OCI-LY1 (cell line): Measurements from ENCODE around the gene OR2C1.

Source experiments
- EZH2 ChIP-seq: fragments of 200-600 bp; sonication (generic), shearing (Covaris generic); IDR thresholded peaks from 2 replicates; pipeline ENCODE4 v1.8.0; 2017; ENCODE audit warnings: borderline replicate concordance, mixed run types, mild to moderate bottlenecking, antibody characterized with exemption, low read length, moderate library complexity, mixed read lengths
- TF ChIP-seq, protein P1 (sequence below): fragments of 200-600 bp; sonication (generic), shearing (Covaris generic); IDR thresholded peaks from 2 replicates; pipeline ENCODE4 v1.5.1; 2017; ENCODE audit warnings: mild to moderate bottlenecking, antibody characterized with exemption, low read length, moderate library complexity, mixed read lengths

DNA sequence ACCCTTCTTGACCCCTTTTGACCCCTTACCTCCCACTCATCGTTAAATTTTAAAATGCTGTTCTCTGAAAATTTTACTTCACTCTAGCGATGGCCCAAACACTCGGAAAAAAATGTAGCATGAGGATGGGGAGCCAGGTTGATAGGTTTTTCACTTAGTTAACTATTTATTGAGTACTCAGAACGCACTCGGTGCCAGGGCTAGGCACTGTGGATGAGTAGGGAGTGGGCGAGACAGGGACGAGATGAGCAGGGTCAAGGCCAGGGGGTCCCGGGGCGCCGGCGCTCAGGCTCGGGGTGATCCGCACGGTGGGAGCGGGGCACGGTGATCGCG lies 44.7 kb downstream of the OR2C1 start:
- TF ChIP-seq, protein P1, sequence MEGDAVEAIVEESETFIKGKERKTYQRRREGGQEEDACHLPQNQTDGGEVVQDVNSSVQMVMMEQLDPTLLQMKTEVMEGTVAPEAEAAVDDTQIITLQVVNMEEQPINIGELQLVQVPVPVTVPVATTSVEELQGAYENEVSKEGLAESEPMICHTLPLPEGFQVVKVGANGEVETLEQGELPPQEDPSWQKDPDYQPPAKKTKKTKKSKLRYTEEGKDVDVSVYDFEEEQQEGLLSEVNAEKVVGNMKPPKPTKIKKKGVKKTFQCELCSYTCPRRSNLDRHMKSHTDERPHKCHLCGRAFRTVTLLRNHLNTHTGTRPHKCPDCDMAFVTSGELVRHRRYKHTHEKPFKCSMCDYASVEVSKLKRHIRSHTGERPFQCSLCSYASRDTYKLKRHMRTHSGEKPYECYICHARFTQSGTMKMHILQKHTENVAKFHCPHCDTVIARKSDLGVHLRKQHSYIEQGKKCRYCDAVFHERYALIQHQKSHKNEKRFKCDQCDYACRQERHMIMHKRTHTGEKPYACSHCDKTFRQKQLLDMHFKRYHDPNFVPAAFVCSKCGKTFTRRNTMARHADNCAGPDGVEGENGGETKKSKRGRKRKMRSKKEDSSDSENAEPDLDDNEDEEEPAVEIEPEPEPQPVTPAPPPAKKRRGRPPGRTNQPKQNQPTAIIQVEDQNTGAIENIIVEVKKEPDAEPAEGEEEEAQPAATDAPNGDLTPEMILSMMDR = no peak
- TF ChIP-seq EZH2 = no peak
